Measurements from ENCODE around the gene POLA1.

Gene POLA1

GRCh38 chrX:24774650-24775049 lies 80.9 kb downstream of the POLA1 start:
- Histone ChIP-seq H3K27me3 (ENCODE audit: control insufficient read depth in 3 of 3, insufficient read depth in 3 of 3, low read depth in 1 of 3, low read length in 3 of 3) (no peaks in the 10 kb centered on the region), H3K4me3 (ENCODE audit: low read length in 2 of 2) (no peak overlapping the region), H4K91ac (ENCODE audit: low read depth, low read length, poor library complexity) (no peak overlapping the region), H3K9me3 (replicated peaks in 1 of 2; ENCODE audit: control insufficient read depth in 2 of 2, insufficient read depth in 1 of 2, low read depth in 1 of 2, low read length in 2 of 2) (no peaks in the 10 kb centered on the region), H3K4me1 (ENCODE audit: control insufficient read depth in 2 of 2, insufficient read depth in 1 of 2, low read depth in 1 of 2, low read length in 2 of 2) (no peaks in the 10 kb centered on the region), H4K8ac (ENCODE audit: low read depth, low read length) (no peak overlapping the region), H3K9ac (ENCODE audit: low read depth, low read length, poor library complexity) (no peak overlapping the region), H3K23ac (ENCODE audit: low read depth, low read length, poor library complexity) (no peak overlapping the region), H3K14ac (ENCODE audit: low read length) (no peak overlapping the region), H3K18ac (ENCODE audit: low read length) (no peak overlapping the region), H2BK5ac (ENCODE audit: low read length) (no peak overlapping the region), H2BK12ac (ENCODE audit: low read length) (no peak overlapping the region), H2BK120ac (ENCODE audit: low read depth, low read length) (no peak overlapping the region), H2BK15ac (ENCODE audit: low read length) (no peak overlapping the region), H2AK5ac (ENCODE audit: low read depth, low read length) (no peak overlapping the region), H3K27ac (replicated peaks; ENCODE audit: low read length) (no peak overlapping the region), H3K4ac (ENCODE audit: low read length) (no peak overlapping the region), H3K79me1 (ENCODE audit: low read depth, low read length) (no peaks in the 10 kb centered on the region), H3K4me2 (ENCODE audit: insufficient read depth, low read length, poor library complexity, severe bottlenecking) (no peak overlapping the region), H3K36me3 (replicated peaks in 1 of 2; ENCODE audit: control insufficient read depth in 2 of 2, insufficient read depth in 2 of 2, low read length in 2 of 2) (peaks cover 0 to 53% of the 10 kb centered on the region in 2 donors), H2AFZ (ENCODE audit: low read length) (no peak overlapping the region)
- no CpG with 5 or more reads among the region's 2 CpGs for WGBS, 2 donors (ENCODE audit: extremely low coverage in 2 of 2, insufficient read length in 2 of 2, insufficient replicate concordance in 1 of 2)
- DNase-seq (ENCODE audit: low spot score), result no peak

GRCh38 chrX:24775891-24776290 lies 82.2 kb downstream of the POLA1 start:
- no peaks in the 10 kb centered on the region for H3K4me1 ChIP-seq (ENCODE audit: control insufficient read depth in 2 of 2, insufficient read depth in 1 of 2, low read depth in 1 of 2, low read length in 2 of 2)
- DNase-seq (ENCODE audit: low spot score), result no peak
- no peak overlapping the region for H3K9ac ChIP-seq (ENCODE audit: low read depth, low read length, poor library complexity)
- H3K27me3 ChIP-seq (ENCODE audit: control insufficient read depth in 3 of 3, insufficient read depth in 3 of 3, low read depth in 1 of 3, low read length in 3 of 3), result no peaks in the 10 kb centered on the region
- H2BK12ac ChIP-seq (ENCODE audit: low read length), result no peak overlapping the region
- no peak overlapping the region for H3K23ac ChIP-seq (ENCODE audit: low read depth, low read length, poor library complexity)
- no peak overlapping the region for H2AFZ ChIP-seq (ENCODE audit: low read length)
- H2BK120ac ChIP-seq (ENCODE audit: low read depth, low read length), result no peak overlapping the region
- no peak overlapping the region for H2BK15ac ChIP-seq (ENCODE audit: low read length)
- no peak overlapping the region for H3K4ac ChIP-seq (ENCODE audit: low read length)
- no peaks in the 10 kb centered on the region for H3K9me3 ChIP-seq (replicated peaks in 1 of 2; ENCODE audit: control insufficient read depth in 2 of 2, insufficient read depth in 1 of 2, low read depth in 1 of 2, low read length in 2 of 2)
- no peak overlapping the region for H4K8ac ChIP-seq (ENCODE audit: low read depth, low read length)
- H3K27ac ChIP-seq (replicated peaks; ENCODE audit: low read length), result no peak overlapping the region
- no peaks in the 10 kb centered on the region for H3K79me1 ChIP-seq (ENCODE audit: low read depth, low read length)
- H4K91ac ChIP-seq (ENCODE audit: low read depth, low read length, poor library complexity), result no peak overlapping the region
- peaks cover 0 to 45% of the 10 kb centered on the region in 2 donors for H3K36me3 ChIP-seq (replicated peaks in 1 of 2; ENCODE audit: control insufficient read depth in 2 of 2, insufficient read depth in 2 of 2, low read length in 2 of 2)
- no peak overlapping the region for H3K4me2 ChIP-seq (ENCODE audit: insufficient read depth, low read length, poor library complexity, severe bottlenecking)
- WGBS, 2 donors (ENCODE audit: extremely low coverage in 2 of 2, insufficient read length in 2 of 2, insufficient replicate concordance in 1 of 2), result no CpG with 5 or more reads among the region's 2 CpGs
- no peak overlapping the region for H2AK5ac ChIP-seq (ENCODE audit: low read depth, low read length)
- no peak overlapping the region for H3K18ac ChIP-seq (ENCODE audit: low read length)
- no peak overlapping the region for H2BK5ac ChIP-seq (ENCODE audit: low read length)
- no peak overlapping the region for H3K14ac ChIP-seq (ENCODE audit: low read length)
- no peak overlapping the region for H3K4me3 ChIP-seq (ENCODE audit: low read length in 2 of 2)

DNA sequence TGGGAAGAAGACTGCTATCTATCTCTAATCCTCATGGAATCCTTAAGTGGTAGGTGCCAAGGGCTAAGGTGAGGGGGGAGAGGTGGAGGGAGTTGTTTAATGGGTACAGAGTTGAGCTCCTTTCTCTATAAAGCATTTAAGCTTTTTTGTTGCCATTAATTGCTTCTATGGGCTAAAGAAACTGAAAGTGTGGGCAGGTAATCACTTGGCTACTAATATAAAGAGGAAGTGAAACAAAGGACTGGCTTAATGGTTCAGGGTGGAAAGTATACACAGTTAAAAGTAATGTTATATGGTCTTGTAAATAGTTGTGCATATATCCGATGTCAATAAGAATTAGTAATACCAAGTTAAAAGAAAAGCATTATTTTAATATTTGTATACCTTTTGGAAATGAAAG lies 83.9 kb downstream of the POLA1 start:
- Histone ChIP-seq H3K4me1 (ENCODE audit: control insufficient read depth in 2 of 2, insufficient read depth in 1 of 2, low read depth in 1 of 2, low read length in 2 of 2) (no peaks in the 10 kb centered on the region), H3K14ac (ENCODE audit: low read length) (no peak overlapping the region), H3K4me2 (ENCODE audit: insufficient read depth, low read length, poor library complexity, severe bottlenecking) (no peak overlapping the region), H3K18ac (ENCODE audit: low read length) (no peak overlapping the region), H3K4me3 (ENCODE audit: low read length in 2 of 2) (no peak overlapping the region), H3K9me3 (replicated peaks in 1 of 2; ENCODE audit: control insufficient read depth in 2 of 2, insufficient read depth in 1 of 2, low read depth in 1 of 2, low read length in 2 of 2) (no peaks in the 10 kb centered on the region), H2BK12ac (ENCODE audit: low read length) (no peak overlapping the region), H2BK15ac (ENCODE audit: low read length) (no peak overlapping the region), H3K27ac (replicated peaks; ENCODE audit: low read length) (no peak overlapping the region), H3K27me3 (ENCODE audit: control insufficient read depth in 3 of 3, insufficient read depth in 3 of 3, low read depth in 1 of 3, low read length in 3 of 3) (no peaks in the 10 kb centered on the region), H2AK5ac (ENCODE audit: low read depth, low read length) (no peak overlapping the region), H3K79me1 (ENCODE audit: low read depth, low read length) (no peaks in the 10 kb centered on the region), H3K23ac (ENCODE audit: low read depth, low read length, poor library complexity) (no peak overlapping the region), H3K4ac (ENCODE audit: low read length) (no peak overlapping the region), H4K91ac (ENCODE audit: low read depth, low read length, poor library complexity) (no peak overlapping the region), H4K8ac (ENCODE audit: low read depth, low read length) (no peak overlapping the region), H2AFZ (ENCODE audit: low read length) (no peak overlapping the region), H3K36me3 (replicated peaks in 1 of 2; ENCODE audit: control insufficient read depth in 2 of 2, insufficient read depth in 2 of 2, low read length in 2 of 2) (peaks cover 0 to 47% of the 10 kb centered on the region in 2 donors), H3K9ac (ENCODE audit: low read depth, low read length, poor library complexity) (no peak overlapping the region), H2BK120ac (ENCODE audit: low read depth, low read length) (no peak overlapping the region), H2BK5ac (ENCODE audit: low read length) (no peak overlapping the region)
- no peak for DNase-seq (ENCODE audit: low spot score)
- no CpG with 5 or more reads among the region's 1 CpG for WGBS, 2 donors (ENCODE audit: extremely low coverage in 2 of 2, insufficient read length in 2 of 2, insufficient replicate concordance in 1 of 2)

GRCh38 chrX:24782011-24782410 lies 88.3 kb downstream of the POLA1 start:
- Histone ChIP-seq H3K4me1 (ENCODE audit: control insufficient read depth in 2 of 2, insufficient read depth in 1 of 2, low read depth in 1 of 2, low read length in 2 of 2) (no peaks in the 10 kb centered on the region), H4K91ac (ENCODE audit: low read depth, low read length, poor library complexity) (no peak overlapping the region), H3K79me1 (ENCODE audit: low read depth, low read length) (no peaks in the 10 kb centered on the region), H2BK15ac (ENCODE audit: low read length) (no peak overlapping the region), H3K14ac (ENCODE audit: low read length) (no peak overlapping the region), H3K36me3 (replicated peaks in 1 of 2; ENCODE audit: control insufficient read depth in 2 of 2, insufficient read depth in 2 of 2, low read length in 2 of 2) (peaks cover 0 to 42% of the 10 kb centered on the region in 2 donors), H2BK5ac (ENCODE audit: low read length) (no peak overlapping the region), H4K8ac (ENCODE audit: low read depth, low read length) (no peak overlapping the region), H3K18ac (ENCODE audit: low read length) (no peak overlapping the region), H3K4ac (ENCODE audit: low read length) (no peak overlapping the region), H3K4me2 (ENCODE audit: insufficient read depth, low read length, poor library complexity, severe bottlenecking) (no peak overlapping the region), H2BK120ac (ENCODE audit: low read depth, low read length) (no peak overlapping the region), H2AK5ac (ENCODE audit: low read depth, low read length) (no peak overlapping the region), H3K27me3 (ENCODE audit: control insufficient read depth in 3 of 3, insufficient read depth in 3 of 3, low read depth in 1 of 3, low read length in 3 of 3) (no peaks in the 10 kb centered on the region), H2AFZ (ENCODE audit: low read length) (no peak overlapping the region), H3K4me3 (ENCODE audit: low read length in 2 of 2) (no peak overlapping the region), H3K27ac (replicated peaks; ENCODE audit: low read length) (no peak overlapping the region), H3K9ac (ENCODE audit: low read depth, low read length, poor library complexity) (no peak overlapping the region), H2BK12ac (ENCODE audit: low read length) (no peak overlapping the region), H3K9me3 (replicated peaks in 1 of 2; ENCODE audit: control insufficient read depth in 2 of 2, insufficient read depth in 1 of 2, low read depth in 1 of 2, low read length in 2 of 2) (no peaks in the 10 kb centered on the region), H3K23ac (ENCODE audit: low read depth, low read length, poor library complexity) (no peak overlapping the region)
- no peak for DNase-seq (ENCODE audit: low spot score)
- no CpG with 5 or more reads among the region's 1 CpG for WGBS, 2 donors (ENCODE audit: extremely low coverage in 2 of 2, insufficient read length in 2 of 2, insufficient replicate concordance in 1 of 2)

Measured in neuronal stem cell (in vitro differentiated cells).